Anterior cingulate cortex (tissue), 58 donors: ENCODE measurements around the gene PGAP3.
"Not testable (repeated sequence)": the region's sequence is repeated elsewhere in the genome, so short reads cannot be mapped to it uniquely, and the experiment has no call there.

Source experiments
- DNase-seq, 58 donors: peaks; one replicate each; lab custom pipeline; 2025; lab: John Stamatoyannopoulos, UW

Gene PGAP3

DNA sequence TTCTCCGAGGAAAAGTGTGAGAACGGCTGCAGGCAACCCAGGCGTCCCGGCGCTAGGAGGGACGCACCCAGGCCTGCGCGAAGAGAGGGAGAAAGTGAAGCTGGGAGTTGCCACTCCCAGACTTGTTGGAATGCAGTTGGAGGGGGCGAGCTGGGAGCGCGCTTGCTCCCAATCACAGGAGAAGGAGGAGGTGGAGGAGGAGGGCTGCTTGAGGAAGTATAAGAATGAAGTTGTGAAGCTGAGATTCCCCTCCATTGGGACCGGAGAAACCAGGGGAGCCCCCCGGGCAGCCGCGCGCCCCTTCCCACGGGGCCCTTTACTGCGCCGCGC is 11.9 kb upstream of the PGAP3 start, which contains the start of gene ERBB2:
Gene ERBB2 (plus strand): TSS at position 247 of the 330 bp plus-strand sequence. CDS start 175 bp downstream, outside the sequence.
- DNase-seq: peak in 11 of 58 donors; percentile 1 to 42 (median 16)

DNA sequence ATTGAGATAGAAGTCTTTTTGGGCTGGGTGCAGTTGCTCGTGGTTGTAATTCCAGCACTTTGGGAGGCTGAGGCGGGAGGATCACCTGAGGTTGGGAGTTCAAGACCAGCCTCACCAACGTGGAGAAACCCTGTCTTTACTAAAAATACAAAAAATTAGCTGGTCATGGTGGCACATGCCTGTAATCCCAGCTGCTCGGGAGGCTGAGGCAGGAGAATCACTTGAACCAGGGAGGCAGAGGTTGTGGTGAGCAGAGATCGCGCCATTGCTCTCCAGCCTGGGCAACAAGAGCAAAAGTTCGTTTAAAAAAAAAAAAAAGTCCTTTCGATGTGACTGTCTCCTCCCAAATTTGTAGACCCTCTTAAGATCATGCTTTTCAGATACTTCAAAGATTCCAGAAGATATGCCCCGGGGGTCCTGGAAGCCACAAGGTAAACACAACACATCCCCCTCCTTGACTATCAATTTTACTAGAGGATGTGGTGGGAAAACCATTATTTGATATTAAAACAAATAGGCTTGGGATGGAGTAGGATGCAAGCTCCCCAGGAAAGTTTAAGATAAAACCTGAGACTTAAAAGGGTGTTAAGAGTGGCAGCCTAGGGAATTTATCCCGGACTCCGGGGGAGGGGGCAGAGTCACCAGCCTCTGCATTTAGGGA is 11.4 kb upstream of the PGAP3 start:
- not testable (repeated sequence) for DNase-seq

DNA sequence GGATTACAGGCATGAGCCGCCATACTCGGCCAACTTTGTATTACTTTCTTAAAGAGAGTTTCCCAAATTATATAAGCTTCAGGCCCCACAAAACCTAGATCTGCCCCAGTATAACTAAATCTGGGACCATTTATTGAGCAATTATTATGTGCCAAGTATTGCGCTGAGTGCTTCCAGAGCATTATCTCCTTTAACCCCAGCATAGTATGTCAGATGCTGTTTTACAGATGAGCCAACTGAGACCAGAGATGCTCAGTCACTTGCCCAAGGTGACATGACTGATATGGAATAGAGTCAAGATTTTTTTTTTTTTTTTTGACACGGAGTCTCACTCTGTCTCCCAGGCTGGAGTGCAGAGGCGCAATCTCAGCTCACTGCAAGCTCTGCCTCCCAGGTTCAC is 10.1 kb upstream of the PGAP3 start:
- no peak for DNase-seq

DNA sequence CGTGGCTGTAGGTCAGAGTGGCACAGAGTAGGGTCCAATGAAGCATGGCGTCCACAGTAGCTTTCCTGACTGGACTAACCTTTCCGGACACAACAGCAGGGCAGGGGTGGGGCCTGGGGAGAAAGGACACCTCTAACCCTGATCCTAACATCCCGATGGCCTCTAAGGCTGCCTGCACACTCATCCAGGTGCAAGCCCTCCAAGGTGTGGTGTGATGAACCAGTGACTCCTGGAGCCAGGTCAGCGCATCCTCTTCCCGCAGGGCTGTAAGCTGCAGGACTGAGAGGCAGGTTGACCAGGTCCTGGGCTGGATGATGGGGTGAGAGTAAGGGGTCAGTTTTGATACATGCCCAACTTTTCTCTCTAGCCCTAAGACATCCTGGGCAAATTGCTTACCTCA is 8.9 kb upstream of the PGAP3 start:
- DNase-seq: no peak

- DNase-seq: no peak
Observed at GRCh38 chr17:39695089-39695474, 7.2 kb upstream of the PGAP3 start.

- DNase-seq: no peak
Observed at GRCh38 chr17:39694593-39694992, 6.7 kb upstream of the PGAP3 start.

DNA sequence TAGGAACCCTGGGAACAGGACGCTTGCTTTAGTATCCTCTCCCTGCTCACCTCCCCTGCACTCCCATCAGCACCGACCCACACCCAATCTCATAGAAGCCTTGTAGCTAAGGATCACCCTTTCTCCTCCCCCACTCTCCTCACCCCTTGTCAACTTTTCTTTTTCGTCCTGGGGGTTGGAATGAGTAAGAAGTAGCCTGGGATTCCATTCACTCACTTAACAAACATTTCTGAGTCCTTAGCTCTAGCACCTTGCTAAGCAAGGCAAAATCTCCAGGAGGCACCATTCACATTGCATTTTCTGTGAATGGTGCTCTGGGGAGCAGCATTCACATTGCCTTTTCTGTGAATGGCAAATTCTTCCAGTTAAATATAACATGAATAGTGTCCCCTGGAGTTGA is 1.1 kb upstream of the PGAP3 start:
- DNase-seq: no peak

DNA sequence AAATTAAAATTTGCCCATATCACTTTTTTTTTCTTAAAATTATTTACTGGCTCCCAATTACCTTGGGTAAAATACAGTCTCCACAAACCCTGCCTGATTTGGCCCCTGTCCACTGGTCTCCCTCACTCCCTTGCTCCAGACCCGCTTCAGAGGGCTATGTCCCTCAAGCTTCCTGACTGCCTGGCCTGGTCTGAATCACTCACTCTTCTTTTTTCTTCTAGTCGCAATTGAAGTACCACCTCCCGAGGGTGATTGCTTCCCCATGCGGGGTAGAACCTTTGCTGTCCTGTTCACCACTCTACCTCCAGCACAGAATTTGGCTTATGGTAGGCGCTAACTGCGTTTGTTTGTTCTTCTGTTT is 598 bp upstream of the PGAP3 start:
- no peak for DNase-seq

- no peak for DNase-seq
Observed at GRCh38 chr17:39687101-39687545, 734 bp downstream of the PGAP3 start.

- no peak for DNase-seq
Observed at GRCh38 chr17:39684369-39685192, 3.3 kb downstream of the PGAP3 start.

DNA sequence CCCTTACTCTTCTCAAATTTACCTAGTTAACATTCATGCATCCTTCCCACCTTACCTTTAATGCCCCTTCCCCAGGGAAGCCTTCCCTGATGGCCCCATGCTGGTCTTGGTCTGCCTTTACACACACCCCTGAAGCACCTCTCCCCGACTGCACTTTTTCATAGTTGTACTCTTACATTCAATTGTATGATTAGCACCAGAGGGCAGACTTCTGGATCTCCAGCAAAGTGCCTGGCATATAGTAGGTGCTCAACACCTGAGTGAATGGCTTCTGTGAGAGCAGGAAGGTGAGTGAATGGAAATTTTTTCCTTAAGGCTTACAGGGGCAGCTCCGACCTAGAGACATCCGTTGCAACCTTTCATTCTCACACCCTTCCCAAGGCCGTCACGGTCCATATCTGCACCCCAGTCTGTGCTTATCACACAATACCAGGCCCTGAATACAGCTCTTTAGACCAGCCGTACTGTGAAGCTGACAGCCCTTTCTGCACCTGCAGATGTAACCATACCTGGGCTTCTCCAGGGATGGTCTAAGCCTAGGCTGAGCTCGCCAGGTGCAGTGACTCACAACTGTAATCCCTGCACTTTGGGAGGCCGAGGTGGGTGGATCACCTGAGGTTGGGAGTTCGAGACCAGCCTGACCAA is 4.4 kb downstream of the PGAP3 start:
- no peak for DNase-seq

DNA sequence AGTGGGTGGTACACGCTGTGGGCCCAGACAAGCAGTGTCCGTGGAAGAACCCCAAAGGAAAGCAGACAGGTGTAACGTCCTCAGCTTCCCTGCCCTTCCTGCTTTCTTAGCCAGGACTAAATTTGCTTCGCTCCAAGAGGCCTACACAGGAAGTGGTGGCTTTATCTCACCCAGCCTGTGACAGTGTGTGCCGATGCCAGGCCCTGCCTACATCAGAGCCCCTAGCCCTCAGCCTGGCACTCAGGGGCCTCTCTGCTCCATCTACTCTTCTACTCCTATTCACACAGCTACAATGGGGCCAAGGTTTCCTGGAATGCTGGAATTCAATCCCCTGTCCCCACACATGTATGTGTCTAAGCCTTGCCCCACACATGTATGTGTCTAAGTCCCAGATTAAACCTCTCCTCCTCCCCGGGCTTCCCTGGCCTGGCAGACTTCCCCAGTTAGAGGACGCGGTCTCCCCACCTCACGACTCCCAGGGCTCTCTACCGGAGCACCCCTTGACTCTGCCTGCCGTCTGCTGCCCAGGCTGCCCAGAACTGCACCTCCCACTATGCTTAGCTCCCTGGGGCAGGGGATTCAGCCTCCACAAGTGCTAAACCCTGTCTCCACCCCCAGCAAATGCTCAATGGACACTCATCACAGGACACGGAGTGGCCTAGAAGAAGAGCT is 8.2 kb downstream of the PGAP3 start:
- DNase-seq: no peak

- no peak for DNase-seq
Observed at GRCh38 chr17:39678340-39679116, 9.3 kb downstream of the PGAP3 start.

GRCh38 chr17:39677542-39678339 is 10.1 kb downstream of the PGAP3 start:
- peak in 31 of 58 donors; percentile 8 to 70 (median 43) for DNase-seq

DNA sequence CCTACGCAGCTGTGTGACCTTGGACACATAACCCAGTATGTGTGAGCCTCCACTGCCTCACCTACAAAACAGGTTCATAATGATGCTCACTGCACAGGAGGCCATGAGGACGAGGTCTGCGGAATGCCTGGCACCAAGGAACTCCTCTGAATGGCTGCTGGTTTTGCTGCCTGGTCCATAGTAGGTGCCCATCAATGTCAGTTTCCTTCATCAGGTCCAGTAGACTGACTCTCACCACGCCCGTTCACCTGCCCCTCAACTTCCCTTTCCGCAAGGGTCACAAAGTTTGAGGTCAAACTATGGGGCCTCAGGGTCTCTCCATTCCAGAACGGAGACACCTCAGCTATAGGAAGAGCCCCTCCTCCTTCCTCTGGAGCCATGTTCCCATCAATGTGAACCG is 10.8 kb downstream of the PGAP3 start:
- DNase-seq: no peak

DNA sequence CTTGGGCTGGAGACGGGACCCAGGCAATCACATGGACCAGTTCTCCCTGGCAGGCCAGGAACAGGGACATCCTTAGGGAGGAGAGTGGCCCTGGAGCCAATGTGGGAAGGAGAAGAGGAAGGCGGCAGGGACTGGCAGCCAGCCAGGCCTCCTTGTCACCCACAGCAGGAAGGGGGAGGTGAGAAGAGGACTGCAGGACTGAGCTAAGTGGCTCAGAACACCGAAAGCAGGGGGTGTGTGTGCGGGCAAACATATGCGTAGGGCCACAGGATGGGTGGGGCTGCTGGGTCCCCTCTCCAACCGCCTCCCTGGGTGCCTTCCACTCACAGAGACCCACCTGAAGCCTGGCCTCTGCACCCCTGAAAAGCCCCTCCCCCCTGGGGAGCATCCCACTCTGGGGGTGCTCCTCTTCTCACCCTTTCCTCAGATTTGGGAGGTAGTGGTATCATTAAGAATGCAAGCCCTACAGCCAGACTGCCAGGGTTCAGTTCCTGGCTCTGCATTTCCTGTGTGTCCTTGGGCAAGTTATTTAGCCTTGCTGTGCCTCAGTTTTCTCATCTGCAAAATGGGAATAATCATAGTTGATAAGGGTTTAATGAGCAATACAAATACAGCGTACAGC is 11.5 kb downstream of the PGAP3 start:
- DNase-seq: peak in 41 of 58 donors; percentile 19 to 86 (median 49)

- DNase-seq: no peak
Observed at GRCh38 chr17:39675390-39676082, 12.3 kb downstream of the PGAP3 start.

- DNase-seq: no peak
Observed at GRCh38 chr17:39674702-39675389, 13.0 kb downstream of the PGAP3 start.
